AG09309 (cell line): ENCODE measurements around the gene FBN2.

Experiments
- DNase-seq: peaks from one replicate; pipeline ENCODE4 v3.0.0-alpha.2; 2010; ENCODE audit warnings: low read depth
- H3K4me3 ChIP-seq: 2 replicates; pipeline ENCODE4 v1.5.1; 2011; ENCODE audit warnings: mild to moderate bottlenecking, low read depth, low read length, moderate library complexity; ENCODE audit not compliant: control insufficient read depth
- TF ChIP-seq, protein P1 (sequence below): IDR thresholded peaks from 2 replicates; pipeline ENCODE4 v1.5.1; 2011; ENCODE audit warnings: mild to moderate bottlenecking, low read depth, low read length, inconsistent platforms; ENCODE audit not compliant: insufficient read depth, control insufficient read depth; ENCODE audit errors: missing control alignments

FBN2 gene

GRCh38 chr5:128225245-128226030 is 312.6 kb downstream of the FBN2 start:
- DNase-seq, result no peak
- TF ChIP-seq, protein P1, sequence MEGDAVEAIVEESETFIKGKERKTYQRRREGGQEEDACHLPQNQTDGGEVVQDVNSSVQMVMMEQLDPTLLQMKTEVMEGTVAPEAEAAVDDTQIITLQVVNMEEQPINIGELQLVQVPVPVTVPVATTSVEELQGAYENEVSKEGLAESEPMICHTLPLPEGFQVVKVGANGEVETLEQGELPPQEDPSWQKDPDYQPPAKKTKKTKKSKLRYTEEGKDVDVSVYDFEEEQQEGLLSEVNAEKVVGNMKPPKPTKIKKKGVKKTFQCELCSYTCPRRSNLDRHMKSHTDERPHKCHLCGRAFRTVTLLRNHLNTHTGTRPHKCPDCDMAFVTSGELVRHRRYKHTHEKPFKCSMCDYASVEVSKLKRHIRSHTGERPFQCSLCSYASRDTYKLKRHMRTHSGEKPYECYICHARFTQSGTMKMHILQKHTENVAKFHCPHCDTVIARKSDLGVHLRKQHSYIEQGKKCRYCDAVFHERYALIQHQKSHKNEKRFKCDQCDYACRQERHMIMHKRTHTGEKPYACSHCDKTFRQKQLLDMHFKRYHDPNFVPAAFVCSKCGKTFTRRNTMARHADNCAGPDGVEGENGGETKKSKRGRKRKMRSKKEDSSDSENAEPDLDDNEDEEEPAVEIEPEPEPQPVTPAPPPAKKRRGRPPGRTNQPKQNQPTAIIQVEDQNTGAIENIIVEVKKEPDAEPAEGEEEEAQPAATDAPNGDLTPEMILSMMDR, result no peak
- no peak overlapping the region for H3K4me3 ChIP-seq

GRCh38 chr5:128224336-128224735 is 313.7 kb downstream of the FBN2 start:
- no peak for DNase-seq
- TF ChIP-seq, protein P1, result no peak
- H3K4me3 ChIP-seq, result no peak overlapping the region

- TF ChIP-seq, protein P1, result no peak
- H3K4me3 ChIP-seq, result no peak overlapping the region
Observed at GRCh38 chr5:128220841-128221240, 317.2 kb downstream of the FBN2 start.

GRCh38 chr5:128216860-128217531 is 321.0 kb downstream of the FBN2 start:
- TF ChIP-seq, protein P1, result no peak
- H3K4me3 ChIP-seq, result no peak overlapping the region
- peak; percentile 80 for DNase-seq

More at GRCh38 chr5:128220841-128221240, 317.2 kb downstream of the FBN2 start:
- DNase-seq, result no peak

- TF ChIP-seq, protein P1, result no peak
- no peak overlapping the region for H3K4me3 ChIP-seq
- no peak for DNase-seq
Observed at GRCh38 chr5:128216285-128216684, 321.8 kb downstream of the FBN2 start.

- H3K4me3 ChIP-seq, result no peak overlapping the region
- DNase-seq, result no peak
- TF ChIP-seq, protein P1, result no peak
Observed at GRCh38 chr5:128213833-128214232, 324.2 kb downstream of the FBN2 start.
